Measurements from ENCODE around the gene HES6.

Gene HES6

DNA sequence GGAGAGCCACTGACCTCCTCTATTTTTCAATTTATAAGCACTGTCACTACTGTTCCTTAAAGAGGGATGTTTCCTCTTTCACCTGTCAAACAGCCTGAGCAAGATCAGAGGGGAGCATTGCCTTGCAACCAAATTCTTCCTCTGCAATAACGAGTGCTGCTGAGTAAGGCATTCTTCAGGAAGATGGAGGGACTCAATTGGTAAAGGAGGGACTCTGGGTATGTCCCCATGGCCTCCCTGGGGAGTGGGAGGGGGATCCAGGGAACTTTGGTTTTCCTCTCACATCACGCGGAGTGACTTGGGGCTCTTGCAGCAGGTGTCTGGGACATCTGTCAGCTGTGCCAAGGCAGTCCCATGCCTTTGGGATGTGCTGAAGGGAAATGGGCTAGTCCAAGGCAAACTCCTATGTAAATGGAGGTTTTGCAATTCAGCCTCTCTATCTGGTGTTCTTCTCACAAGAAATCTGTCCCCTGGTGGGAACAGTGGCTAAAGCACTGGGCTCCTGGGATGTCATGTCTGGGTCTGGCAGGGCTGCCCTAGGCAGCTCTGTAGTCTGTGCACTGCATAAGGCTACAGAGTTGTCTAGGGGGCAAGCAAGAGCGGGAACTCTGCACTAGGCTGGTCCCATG, 14.4 kb upstream of the HES6 start:
- TF ChIP-seq, protein P1, sequence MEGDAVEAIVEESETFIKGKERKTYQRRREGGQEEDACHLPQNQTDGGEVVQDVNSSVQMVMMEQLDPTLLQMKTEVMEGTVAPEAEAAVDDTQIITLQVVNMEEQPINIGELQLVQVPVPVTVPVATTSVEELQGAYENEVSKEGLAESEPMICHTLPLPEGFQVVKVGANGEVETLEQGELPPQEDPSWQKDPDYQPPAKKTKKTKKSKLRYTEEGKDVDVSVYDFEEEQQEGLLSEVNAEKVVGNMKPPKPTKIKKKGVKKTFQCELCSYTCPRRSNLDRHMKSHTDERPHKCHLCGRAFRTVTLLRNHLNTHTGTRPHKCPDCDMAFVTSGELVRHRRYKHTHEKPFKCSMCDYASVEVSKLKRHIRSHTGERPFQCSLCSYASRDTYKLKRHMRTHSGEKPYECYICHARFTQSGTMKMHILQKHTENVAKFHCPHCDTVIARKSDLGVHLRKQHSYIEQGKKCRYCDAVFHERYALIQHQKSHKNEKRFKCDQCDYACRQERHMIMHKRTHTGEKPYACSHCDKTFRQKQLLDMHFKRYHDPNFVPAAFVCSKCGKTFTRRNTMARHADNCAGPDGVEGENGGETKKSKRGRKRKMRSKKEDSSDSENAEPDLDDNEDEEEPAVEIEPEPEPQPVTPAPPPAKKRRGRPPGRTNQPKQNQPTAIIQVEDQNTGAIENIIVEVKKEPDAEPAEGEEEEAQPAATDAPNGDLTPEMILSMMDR (IDR thresholded peaks at IDR 0.05; ENCODE audit: unreplicated experiment in 3 of 3): no peak
- Mint-ChIP-seq H3K4me1 (peaks cover 56% of the 10 kb centered on the region), H3K36me3 (ENCODE audit: low read depth) (peaks cover 20% of the 10 kb centered on the region), H3K27me3 (ENCODE audit: low read depth) (no peaks in the 10 kb centered on the region), H3K4me3 (no peak overlapping the region), H3K27ac (no peak overlapping the region), H3K9me3 (no peaks in the 10 kb centered on the region)

DNA sequence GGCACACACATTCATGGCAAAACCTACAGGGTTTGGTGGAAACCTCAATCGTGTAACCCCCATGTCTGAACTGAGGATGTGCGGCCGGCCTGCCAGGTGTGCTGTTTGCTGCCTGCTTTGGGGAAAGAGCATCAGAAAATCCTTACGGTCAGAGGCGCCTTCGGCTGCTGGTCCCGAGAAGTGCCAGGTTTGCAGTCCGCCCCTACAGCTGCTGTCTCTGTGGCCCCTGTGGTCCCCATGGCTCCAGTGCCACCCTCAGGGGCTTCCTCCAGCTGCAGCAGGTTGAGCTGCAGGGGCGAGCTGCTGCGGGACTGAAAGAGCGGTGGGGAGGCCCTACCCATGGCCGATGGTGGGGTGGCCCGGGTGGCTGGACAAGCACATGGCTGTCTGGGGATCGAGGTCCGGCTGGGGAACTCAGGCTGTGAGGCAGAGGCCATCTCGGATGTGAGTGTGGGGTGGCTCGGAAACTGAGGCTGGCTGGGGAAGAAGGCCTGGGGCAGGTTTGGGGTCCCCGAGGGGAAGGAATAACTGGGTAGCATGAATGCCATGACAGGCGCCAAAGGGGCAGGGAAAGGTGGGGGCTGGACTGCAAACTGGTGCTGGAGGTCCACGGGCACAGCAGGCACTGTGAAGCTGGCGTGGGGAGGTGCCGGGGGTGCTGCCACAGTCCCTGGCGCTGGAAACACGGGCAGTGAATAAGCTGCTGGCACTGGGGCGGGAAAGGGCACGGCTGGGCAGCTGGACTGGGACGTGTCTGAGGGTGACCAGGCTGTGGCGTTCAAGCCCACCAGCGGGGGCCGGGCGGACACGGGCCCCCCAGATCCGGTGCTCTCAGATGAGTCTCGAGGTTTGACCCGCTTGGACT, 13.2 kb upstream of the HES6 start:
- Mint-ChIP-seq H3K9me3 (no peaks in the 10 kb centered on the region), H3K36me3 (ENCODE audit: low read depth) (peaks cover 17% of the 10 kb centered on the region), H3K4me3 (no peak overlapping the region), H3K27me3 (ENCODE audit: low read depth) (no peaks in the 10 kb centered on the region), H3K27ac (no peak overlapping the region), H3K4me1 (peaks cover 55% of the 10 kb centered on the region)
- TF ChIP-seq, protein P1 (IDR thresholded peaks at IDR 0.05; ENCODE audit: unreplicated experiment in 3 of 3): no peak

DNA sequence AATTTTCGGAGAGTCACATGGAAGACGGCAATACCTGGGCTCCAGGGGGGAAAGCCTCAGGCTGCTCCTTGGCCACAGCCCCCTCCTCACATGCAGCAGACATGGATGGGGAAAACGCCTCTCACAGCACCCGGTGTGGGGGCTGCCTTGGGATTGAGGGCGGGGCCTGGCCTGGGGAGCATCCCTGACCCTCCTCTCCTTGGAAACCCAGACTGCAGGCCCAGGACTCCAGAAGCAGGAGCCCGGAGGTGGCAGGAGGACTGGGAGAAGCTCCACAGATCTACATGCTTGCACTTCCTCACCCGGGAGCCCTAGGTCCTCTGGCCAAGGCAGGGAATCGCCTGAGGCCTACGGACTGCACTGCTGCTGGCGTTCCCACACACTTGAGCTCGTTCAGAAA, 12.1 kb upstream of the HES6 start:
- H3K27ac Mint-ChIP-seq: no peak overlapping the region
- H3K27me3 Mint-ChIP-seq (ENCODE audit: low read depth): no peaks in the 10 kb centered on the region
- H3K4me3 Mint-ChIP-seq: no peak overlapping the region
- TF ChIP-seq, protein P1 (IDR thresholded peaks at IDR 0.05; ENCODE audit: unreplicated experiment in 3 of 3): no peak
- H3K36me3 Mint-ChIP-seq (ENCODE audit: low read depth): peaks cover 25% of the 10 kb centered on the region
- H3K9me3 Mint-ChIP-seq: no peaks in the 10 kb centered on the region
- H3K4me1 Mint-ChIP-seq: peaks cover 62% of the 10 kb centered on the region

DNA sequence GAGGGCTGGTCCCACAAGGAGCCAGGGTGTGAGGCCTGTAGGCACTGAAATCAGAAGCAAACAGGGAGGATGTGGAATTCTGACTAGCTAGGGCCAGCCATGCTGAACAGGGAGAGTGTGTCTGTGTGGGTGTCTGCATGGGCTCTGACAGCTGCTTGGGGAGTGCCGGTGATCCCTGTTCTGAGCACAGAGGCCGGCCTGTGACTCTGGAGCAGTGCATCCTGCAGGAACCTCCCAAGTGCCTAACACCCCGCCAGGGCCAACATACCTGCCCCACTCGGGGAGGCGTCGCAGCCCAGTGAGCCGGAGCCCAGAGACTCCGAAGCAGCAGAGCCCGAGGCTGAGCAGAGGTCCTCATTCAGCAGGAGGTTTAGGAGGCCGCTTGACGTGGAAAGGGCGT, 11.5 kb upstream of the HES6 start:
- TF ChIP-seq, protein P1 (IDR thresholded peaks at IDR 0.05; ENCODE audit: unreplicated experiment in 3 of 3): no peak
- H3K36me3 Mint-ChIP-seq (ENCODE audit: low read depth): peaks cover 26% of the 10 kb centered on the region
- H3K27me3 Mint-ChIP-seq (ENCODE audit: low read depth): no peaks in the 10 kb centered on the region
- no peaks in the 10 kb centered on the region for H3K9me3 Mint-ChIP-seq
- peaks cover 55% of the 10 kb centered on the region for H3K4me1 Mint-ChIP-seq
- no peak overlapping the region for H3K27ac Mint-ChIP-seq
- no peak overlapping the region for H3K4me3 Mint-ChIP-seq

DNA sequence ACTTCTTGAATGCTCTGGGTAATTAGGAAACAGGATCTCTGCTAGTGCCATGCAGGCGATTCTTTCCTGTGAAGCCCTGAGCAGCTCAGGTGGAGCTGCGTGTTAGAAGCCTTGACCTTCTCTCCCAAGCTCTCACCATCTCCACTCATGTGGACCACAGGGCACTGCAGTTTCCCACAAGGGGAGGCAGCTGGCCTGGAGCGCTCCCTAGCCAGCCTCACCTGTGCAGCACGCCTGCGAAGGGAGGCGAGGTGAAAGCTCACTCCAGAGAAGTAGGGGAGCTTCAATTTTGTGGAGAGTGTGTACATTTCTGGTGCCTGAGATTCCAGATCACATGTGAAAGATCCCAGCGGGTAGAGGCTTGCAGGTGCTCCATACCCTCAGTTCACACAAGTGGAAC, 11.1 kb upstream of the HES6 start:
- TF ChIP-seq, protein P1 (IDR thresholded peaks at IDR 0.05; ENCODE audit: unreplicated experiment in 3 of 3): no peak
- Mint-ChIP-seq H3K36me3 (ENCODE audit: low read depth) (peaks cover 28% of the 10 kb centered on the region), H3K4me1 (peaks cover 54% of the 10 kb centered on the region), H3K27ac (no peak overlapping the region), H3K27me3 (ENCODE audit: low read depth) (no peaks in the 10 kb centered on the region), H3K9me3 (no peaks in the 10 kb centered on the region), H3K4me3 (no peak overlapping the region)

All from nephron (organoid).